ENCODE results near the gene ORMDL1.

GRCh38 chr2:189826039-189826438 lies 41.9 kb upstream of the ORMDL1 start:
- no peak for TF ChIP-seq EZH2 (IDR thresholded peaks at IDR 0.05; ENCODE audit: borderline replicate concordance, low read depth, low read length, poor library complexity, severe bottlenecking)
- TF ChIP-seq CTCF (conservative IDR thresholded peaks at IDR 0.05; ENCODE audit: low read depth, low read length), result no peak

Data from A673 (cell line).